ENCODE measurements around the gene OR1L6. TPM values are rescaled to one million over a fixed set of nuclear protein-coding genes. Genes with fewer than 3 reads are reported as not detected.

Gene OR1L6
- total and polyA plus RNA-seq, 7 donors, result not detected

GRCh38 chr9:122789256-122790046 is 47.3 kb downstream of the OR1L6 start:
- no peaks in the 10 kb centered on the region for H3K9me3 ChIP-seq
- H3K27ac ChIP-seq, result no peak overlapping the region
- H3K27me3 ChIP-seq, result no peaks in the 10 kb centered on the region
- no peak for DNase-seq
- intact Hi-C loops (cut with DNase I), result no loop called here
- 94 to 96% methylated on average over 28 of the region's 28 CpGs for WGBS, 2 donors
- no peaks in the 10 kb centered on the region for H3K4me1 ChIP-seq
- H3K36me3 ChIP-seq, result no peaks in the 10 kb centered on the region
- no peak overlapping the region for H3K4me3 ChIP-seq
- TF ChIP-seq, protein P1, sequence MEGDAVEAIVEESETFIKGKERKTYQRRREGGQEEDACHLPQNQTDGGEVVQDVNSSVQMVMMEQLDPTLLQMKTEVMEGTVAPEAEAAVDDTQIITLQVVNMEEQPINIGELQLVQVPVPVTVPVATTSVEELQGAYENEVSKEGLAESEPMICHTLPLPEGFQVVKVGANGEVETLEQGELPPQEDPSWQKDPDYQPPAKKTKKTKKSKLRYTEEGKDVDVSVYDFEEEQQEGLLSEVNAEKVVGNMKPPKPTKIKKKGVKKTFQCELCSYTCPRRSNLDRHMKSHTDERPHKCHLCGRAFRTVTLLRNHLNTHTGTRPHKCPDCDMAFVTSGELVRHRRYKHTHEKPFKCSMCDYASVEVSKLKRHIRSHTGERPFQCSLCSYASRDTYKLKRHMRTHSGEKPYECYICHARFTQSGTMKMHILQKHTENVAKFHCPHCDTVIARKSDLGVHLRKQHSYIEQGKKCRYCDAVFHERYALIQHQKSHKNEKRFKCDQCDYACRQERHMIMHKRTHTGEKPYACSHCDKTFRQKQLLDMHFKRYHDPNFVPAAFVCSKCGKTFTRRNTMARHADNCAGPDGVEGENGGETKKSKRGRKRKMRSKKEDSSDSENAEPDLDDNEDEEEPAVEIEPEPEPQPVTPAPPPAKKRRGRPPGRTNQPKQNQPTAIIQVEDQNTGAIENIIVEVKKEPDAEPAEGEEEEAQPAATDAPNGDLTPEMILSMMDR (IDR thresholded peaks at IDR 0.05), result no peak
- TF ChIP-seq POLR2AphosphoS5 (IDR thresholded peaks at IDR 0.05) (no peak), POLR2A (IDR thresholded peaks at IDR 0.05) (no peak), EP300 (IDR thresholded peaks at IDR 0.05) (no peak)

DNA sequence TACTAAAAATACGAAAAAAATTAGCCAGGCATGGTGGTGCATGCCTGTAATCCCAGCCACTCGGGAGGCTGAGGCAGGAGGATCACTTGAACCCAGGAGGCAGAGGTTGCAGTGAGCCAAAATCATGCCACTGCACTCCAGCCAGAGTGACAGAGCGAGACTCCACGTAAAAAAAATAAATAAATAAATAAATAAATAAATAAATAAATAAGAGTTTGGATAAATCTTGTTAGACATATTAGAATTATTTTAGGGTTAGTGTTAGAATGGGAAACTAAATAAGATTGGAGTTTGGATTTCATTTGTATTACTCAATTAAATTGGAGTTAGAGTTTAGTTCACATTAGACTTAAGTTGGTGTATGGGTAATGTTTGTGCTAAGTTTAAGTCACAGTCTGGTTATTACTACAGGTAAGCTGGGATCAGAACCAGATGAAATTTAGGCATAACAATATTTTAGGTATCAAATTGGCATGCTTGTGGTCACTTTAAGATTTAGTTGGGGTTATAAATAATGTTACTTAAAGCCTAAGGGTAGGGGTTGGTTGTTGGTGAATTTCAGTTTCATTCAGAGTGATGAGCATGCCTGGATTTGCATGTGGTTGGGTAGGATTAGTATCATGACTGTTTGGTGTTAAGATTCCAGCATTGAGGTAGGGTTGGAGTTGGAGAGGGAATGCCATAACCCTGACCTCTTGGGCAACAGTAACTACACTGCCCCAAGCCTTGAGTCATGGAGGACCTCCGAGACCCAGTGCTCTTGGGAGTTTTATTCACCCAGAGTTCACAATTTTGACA is 50.0 kb downstream of the OR1L6 start:
- intact Hi-C loops (cut with DNase I), result no loop called here
- TF ChIP-seq EP300 (IDR thresholded peaks at IDR 0.05) (no peak), POLR2AphosphoS5 (IDR thresholded peaks at IDR 0.05) (no peak), POLR2A (IDR thresholded peaks at IDR 0.05) (no peak)
- TF ChIP-seq, protein P1 (IDR thresholded peaks at IDR 0.05), result no peak

DNA sequence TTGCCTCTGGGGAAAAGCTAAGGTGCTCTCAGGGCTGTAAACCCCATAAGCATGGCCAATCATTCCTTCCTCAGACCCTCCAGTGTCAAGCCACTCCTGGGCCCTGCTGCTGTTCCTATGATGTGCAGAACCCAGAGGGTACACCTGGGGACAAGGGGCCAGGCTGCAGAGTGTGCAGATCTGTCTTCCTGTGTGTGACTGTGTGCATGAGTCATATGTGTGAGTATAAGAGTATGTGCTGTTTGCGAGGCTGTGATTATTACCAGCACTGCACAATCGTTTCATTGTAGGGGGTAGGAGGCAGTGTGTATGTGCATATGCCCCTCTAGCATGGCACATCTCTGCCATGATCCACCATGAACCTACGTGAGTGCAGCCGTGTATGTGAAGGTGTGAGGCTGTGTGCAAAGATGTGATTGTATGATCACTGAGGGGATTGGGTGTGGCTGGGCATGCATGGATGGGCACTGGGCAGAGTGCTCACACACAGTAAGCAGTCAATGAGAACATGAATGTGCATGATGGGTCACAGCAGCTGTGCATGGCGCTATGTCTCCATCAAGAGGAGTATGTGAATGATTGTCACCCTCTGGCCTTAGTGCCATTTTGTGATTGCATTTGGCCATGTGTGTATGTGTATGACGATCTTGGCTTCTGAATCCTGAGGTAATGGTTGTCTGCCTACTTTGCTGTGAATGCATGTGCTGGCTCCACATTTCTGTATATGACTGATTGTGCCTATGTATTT is 55.4 kb downstream of the OR1L6 start:
- H3K4me1 ChIP-seq, result no peaks in the 10 kb centered on the region
- no peaks in the 10 kb centered on the region for H3K36me3 ChIP-seq
- WGBS, 2 donors, result 80 to 88% methylated on average over 6 of the region's 6 CpGs
- no peaks in the 10 kb centered on the region for H3K9me3 ChIP-seq
- no peaks in the 10 kb centered on the region for H3K27me3 ChIP-seq
- TF ChIP-seq, protein P1 (IDR thresholded peaks at IDR 0.05), result no peak
- TF ChIP-seq POLR2A (IDR thresholded peaks at IDR 0.05) (no peak), POLR2AphosphoS5 (IDR thresholded peaks at IDR 0.05) (no peak), EP300 (IDR thresholded peaks at IDR 0.05) (no peak)
- H3K27ac ChIP-seq, result no peak overlapping the region
- intact Hi-C loops (cut with DNase I), result no loop called here
- no peak for DNase-seq
- H3K4me3 ChIP-seq, result no peak overlapping the region

More for the DNA sequence above, 50.0 kb downstream of the OR1L6 start:
- no peaks in the 10 kb centered on the region for H3K36me3 ChIP-seq
- no peak overlapping the region for H3K4me3 ChIP-seq
- no peaks in the 10 kb centered on the region for H3K9me3 ChIP-seq
- no peaks in the 10 kb centered on the region for H3K4me1 ChIP-seq
- WGBS, 2 donors, result 86 to 92% methylated on average over 5 of the region's 5 CpGs
- H3K27ac ChIP-seq, result no peak overlapping the region
- no peaks in the 10 kb centered on the region for H3K27me3 ChIP-seq
- no peak for DNase-seq

Other genes starting within 250 kb of the OR1L6 start
- gene OR1J2, start 231.5 kb upstream of the OR1L6 start, total RNA-seq, result under 1 TPM in 1 of 4 donors, not detected in 3; 0.68 TPM
- not detected for gene OR1J2, start 231.5 kb upstream of the OR1L6 start, polyA plus RNA-seq
- gene OR1J4, start 223.2 kb upstream of the OR1L6 start, total RNA-seq, result not detected
- not detected for gene OR1J4, start 223.2 kb upstream of the OR1L6 start, polyA plus RNA-seq
- gene OR1N1, start 215.0 kb upstream of the OR1L6 start, total RNA-seq, result not detected
- gene OR1N1, start 215.0 kb upstream of the OR1L6 start, polyA plus RNA-seq, result not detected
- not detected for gene OR1N2, start 189.2 kb upstream of the OR1L6 start, total RNA-seq
- not detected for gene OR1N2, start 189.2 kb upstream of the OR1L6 start, polyA plus RNA-seq
- gene OR1L8, start 158.9 kb upstream of the OR1L6 start, total RNA-seq, result under 1 TPM in 1 of 4 donors, not detected in 3; 0.33 TPM
- not detected for gene OR1L8, start 158.9 kb upstream of the OR1L6 start, polyA plus RNA-seq
- gene OR1Q1, start 127.6 kb upstream of the OR1L6 start, total RNA-seq, result not detected
- gene OR1Q1, start 127.6 kb upstream of the OR1L6 start, polyA plus RNA-seq, result not detected
- gene OR1B1, start 84.7 kb upstream of the OR1L6 start, total RNA-seq, result not detected
- not detected for gene OR1B1, start 84.7 kb upstream of the OR1L6 start, polyA plus RNA-seq
- gene OR1L1, start 80.6 kb upstream of the OR1L6 start, total RNA-seq, result not detected
- gene OR1L1, start 80.6 kb upstream of the OR1L6 start, polyA plus RNA-seq, result not detected
- not detected for gene OR1L3, start 67.2 kb upstream of the OR1L6 start, total RNA-seq
- gene OR1L3, start 67.2 kb upstream of the OR1L6 start, polyA plus RNA-seq, result not detected
- gene OR1L4, start 18.3 kb upstream of the OR1L6 start, total RNA-seq, result not detected
- gene OR1L4, start 18.3 kb upstream of the OR1L6 start, polyA plus RNA-seq, result not detected
- gene OR5C1, start 46.6 kb downstream of the OR1L6 start, total RNA-seq, result not detected
- not detected for gene OR5C1, start 46.6 kb downstream of the OR1L6 start, polyA plus RNA-seq
- gene OR1K1, start 57.8 kb downstream of the OR1L6 start, total RNA-seq, result not detected
- gene OR1K1, start 57.8 kb downstream of the OR1L6 start, polyA plus RNA-seq, result not detected
- gene PDCL, start 86.3 kb downstream of the OR1L6 start, total RNA-seq, result 10 to 100 TPM; 16.7 to 26.0 (median 21.4) TPM
- gene PDCL, start 86.3 kb downstream of the OR1L6 start, polyA plus RNA-seq, result 10 to 100 TPM in 2 of 3 donors, 1 to 10 TPM in 1; 9.3 to 13.8 (median 11.8) TPM
- 10 to 100 TPM; 43.8 to 49.5 (median 46.8) TPM for gene RC3H2, start 163.1 kb downstream of the OR1L6 start, total RNA-seq
- 10 to 100 TPM; 11.4 to 13.1 (median 12.0) TPM for gene RC3H2, start 163.1 kb downstream of the OR1L6 start, polyA plus RNA-seq
- gene ZBTB6, start 171.0 kb downstream of the OR1L6 start, total RNA-seq, result 10 to 100 TPM in 2 of 4 donors, 1 to 10 TPM in 2; 7.1 to 14.5 (median 10.3) TPM
- gene ZBTB6, start 171.0 kb downstream of the OR1L6 start, polyA plus RNA-seq, result 1 to 10 TPM; 3.0 to 4.4 (median 4.4) TPM
- gene ZBTB26, start 189.2 kb downstream of the OR1L6 start, total RNA-seq, result 10 to 100 TPM in 3 of 4 donors, 1 to 10 TPM in 1; 9.2 to 13.3 (median 11.4) TPM
- gene ZBTB26, start 189.2 kb downstream of the OR1L6 start, polyA plus RNA-seq, result 1 to 10 TPM; 1.4 to 3.6 (median 3.2) TPM
- gene RABGAP1, start 198.7 kb downstream of the OR1L6 start, total RNA-seq, result 100 to 1,000 TPM in 2 of 4 donors, 10 to 100 TPM in 2; 90.6 to 110 (median 98.9) TPM
- 10 to 100 TPM; 12.5 to 17.3 (median 15.0) TPM for gene RABGAP1, start 198.7 kb downstream of the OR1L6 start, polyA plus RNA-seq